ENCODE measurements around the gene CERS6.

Gene CERS6

DNA sequence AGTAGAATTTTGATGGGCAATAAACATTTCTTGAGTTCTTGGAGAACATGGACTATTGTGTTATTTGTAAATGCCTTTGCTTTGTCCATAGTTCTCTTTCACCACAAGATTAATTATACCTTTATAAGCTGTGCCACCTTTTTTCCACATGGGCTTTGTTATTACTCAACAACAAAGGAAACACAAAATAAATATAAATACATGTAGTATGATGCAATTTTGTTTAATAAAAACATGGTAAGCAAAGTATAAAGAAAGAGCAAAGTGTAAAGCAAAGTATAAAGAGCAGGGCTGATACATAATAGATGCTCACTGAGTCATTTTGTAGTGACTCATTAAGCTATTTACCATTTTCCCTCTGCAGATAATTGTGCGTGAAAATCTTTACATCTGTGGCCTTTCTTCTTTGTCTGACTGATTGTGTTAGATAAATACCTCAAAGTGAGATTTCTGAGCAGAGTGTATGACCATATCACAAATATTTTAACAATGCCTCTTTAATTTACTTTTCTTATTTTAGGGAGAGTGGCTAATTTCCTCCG is 80.9 kb downstream of the CERS6 start:
- no peak for DNase-seq

DNA sequence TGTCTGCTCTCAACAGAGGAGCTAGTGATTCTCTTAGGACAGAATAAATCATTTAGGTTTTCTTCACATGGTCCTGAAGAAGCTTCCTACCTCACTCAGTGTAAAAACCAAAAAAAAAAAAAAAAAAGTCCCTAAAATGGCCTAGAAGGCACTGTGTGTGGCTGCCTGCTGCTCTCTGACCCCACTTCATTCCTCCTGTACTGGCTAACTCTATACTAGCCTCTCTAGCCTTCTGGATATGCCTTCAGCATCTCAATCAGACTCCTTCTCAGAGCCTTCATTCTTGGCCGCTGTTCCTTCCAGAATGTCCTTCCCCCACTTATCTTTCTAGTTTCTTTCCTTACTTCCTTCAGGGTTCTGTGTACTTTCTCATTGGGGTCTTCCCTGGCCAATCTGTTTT is 82.1 kb downstream of the CERS6 start:
- no peak for DNase-seq

DNA sequence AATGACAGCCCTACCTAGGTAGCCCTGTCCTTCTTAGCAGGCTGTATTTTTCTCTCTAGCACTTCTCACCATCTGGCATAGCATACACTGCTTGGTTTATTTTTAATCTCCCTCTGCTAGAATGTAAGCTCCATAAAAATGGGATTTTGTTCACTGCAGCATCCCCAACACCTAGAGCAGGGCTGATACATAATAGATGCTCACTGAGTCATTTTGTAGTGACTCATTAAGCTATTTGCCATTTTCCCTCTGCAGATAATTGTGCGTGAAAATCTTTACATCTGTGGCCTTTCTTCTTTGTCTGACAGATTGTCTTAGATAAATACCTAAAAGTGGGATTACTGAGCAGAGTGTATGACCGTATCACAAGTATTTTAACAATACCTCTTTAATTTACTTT is 82.5 kb downstream of the CERS6 start:
- DNase-seq: no peak

DNA sequence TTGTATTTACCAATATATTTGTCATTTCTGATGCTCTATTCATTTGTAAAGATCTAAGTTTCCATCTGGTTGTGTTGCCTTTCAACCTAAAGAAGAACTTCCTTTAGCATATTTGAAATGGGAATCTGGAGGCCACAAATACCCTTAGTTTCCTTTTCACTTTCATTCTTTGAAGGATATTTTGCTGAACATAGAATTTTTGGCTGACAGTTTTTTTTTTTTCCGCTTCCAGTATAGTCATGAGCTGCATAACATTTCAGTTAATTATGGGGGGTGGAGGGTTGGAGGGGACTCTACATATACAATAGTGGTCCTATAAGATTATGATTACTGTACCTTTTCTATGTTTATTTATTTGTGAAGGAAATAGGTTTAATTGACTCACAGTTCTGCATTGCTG is 83.9 kb downstream of the CERS6 start:
- DNase-seq: no peak

GRCh38 chr2:168541858-168542257 is 85.8 kb downstream of the CERS6 start:
- no peak for DNase-seq

DNA sequence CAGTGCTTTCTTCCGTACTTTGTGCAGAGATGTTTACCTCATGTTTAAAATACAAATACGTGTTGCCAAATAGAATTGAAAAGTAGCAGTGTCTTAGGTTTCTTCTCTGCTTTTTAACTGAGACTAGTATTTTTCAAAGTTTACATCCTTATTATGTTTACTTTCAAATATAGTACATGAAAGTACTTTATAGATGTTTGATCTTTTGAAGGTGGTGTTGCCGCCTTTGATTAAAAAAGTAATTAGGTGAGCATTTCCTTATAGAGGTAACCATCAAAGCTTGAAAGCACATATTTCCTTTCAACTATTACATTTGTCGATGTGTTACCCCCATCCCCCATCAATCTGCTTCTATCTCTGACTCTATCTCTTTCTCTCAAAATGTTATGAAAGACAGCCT is 87.0 kb downstream of the CERS6 start:
- no peak for DNase-seq

DNA sequence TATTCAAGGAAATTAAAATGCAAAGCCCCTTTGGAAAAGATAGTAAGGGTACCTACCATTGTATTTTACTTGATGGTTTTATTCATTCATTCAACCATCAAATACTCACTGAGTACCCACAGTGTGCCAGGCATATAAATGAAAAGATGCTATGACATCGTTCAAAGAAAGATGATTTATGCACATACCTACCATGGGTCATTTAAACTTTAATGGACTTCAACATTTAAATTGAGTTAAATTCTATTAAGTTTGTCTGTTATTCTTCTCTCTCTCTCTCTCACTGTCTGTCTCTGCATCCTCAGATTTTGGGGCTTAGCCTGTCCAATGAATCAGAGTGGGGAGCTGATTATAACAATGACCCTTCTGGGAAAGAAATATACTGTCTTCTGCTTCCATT is 87.9 kb downstream of the CERS6 start:
- DNase-seq: no peak

DNA sequence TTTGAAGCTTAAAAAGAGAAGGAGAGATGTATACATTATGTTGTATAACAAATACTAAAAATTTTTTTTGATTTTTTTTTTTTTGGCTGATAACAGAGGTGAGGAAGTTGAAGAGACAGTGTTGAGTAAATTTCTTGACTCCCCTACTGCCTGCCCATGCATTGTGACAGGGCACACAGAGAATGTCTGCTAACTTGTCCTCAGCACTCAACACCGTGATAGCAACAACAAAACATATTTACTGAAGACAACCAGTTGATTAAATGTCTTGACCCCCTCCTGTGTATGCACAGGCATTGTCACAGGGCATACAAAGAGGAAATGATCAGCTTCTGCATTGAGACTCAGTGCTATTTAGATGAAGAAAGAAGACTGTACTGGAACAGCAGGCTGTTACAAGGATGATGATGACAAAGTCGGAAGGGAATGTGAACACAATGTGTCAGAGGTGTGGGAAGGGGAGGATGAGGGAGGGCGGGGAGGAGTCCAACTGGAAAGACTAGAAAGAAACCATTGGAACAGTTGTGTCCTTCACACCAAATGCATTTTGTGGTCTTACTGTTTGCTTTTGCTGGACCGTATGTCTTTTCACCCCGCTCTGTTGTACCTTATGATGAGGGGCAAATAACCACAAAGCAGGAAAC is 89.5 kb downstream of the CERS6 start:
- no peak for DNase-seq

GRCh38 chr2:168550670-168551069 is 94.6 kb downstream of the CERS6 start:
- no peak for DNase-seq

DNA sequence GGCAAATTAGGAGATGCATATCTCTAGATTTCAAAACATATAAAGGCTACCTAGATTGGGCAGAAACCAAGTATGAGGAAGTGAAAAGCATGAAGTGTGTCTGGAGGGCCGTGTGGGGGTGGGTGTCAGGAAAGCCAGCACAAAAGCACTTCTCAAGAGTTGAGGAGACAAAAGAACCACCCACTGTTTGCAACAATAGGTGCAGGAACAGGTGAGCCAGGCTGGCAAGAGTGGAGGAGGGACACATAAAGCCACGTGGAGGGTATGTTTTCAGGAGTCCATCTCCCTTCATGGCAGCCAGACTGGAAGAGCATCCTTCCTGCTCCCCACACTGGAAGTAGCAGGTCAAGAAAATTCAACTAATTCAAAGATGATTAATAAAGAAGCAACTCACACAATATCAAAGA is 96.4 kb downstream of the CERS6 start:
- DNase-seq: no peak

- no peak for DNase-seq
Measured at GRCh38 chr2:168555283-168555682, 99.2 kb downstream of the CERS6 start.

DNA sequence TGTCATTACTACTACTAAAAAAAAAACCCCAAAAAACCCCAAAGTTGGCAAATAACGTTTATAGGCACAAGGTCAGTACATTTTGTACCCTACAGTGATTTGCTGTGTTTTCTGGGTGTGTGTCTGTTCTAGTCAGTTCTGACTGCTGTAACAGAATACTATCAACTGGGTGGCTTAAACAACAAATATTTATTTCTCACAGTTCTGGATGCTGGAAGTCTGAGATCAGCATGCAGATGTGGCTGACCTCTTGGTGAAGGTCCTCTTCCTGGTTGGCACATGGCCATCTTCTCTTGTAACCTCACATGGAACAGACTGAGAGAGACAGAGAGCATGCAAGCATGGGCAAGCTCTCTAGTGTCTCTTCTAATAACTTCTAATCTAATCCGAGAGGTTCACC is 103.1 kb downstream of the CERS6 start:
- no peak for DNase-seq

DNA sequence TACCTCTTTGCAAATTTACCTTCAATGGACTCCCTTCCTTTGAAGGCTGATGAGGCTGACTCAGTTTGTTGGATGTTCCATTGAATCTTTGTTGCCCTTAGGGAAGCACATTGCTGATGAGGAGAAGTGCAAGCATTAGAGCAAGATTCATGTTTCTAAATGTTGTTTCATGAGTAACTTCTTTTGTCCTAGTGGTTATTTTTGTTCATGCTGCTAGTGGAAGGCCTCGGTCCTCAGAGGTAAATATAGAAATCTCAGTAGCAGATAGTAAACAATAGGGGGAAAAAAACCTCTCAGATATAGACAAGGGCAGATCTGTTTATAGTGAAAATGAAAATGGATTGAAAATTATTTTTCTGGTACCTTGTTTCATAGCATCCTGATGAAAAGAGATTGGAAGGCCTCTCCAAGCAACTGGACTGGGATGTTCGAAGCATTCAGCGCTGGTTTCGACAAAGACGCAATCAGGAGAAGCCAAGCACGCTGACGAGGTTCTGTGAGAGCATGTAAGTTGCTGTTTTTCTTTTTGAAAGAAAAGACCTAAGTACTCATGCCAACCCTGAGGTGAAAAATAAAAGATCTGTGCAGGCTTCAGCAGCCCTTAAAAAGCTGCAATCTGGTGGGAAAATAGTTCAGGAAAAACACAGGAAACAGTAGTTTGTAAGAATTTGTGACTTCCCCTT is 104.9 kb downstream of the CERS6 start:
- DNase-seq: no peak

DNA sequence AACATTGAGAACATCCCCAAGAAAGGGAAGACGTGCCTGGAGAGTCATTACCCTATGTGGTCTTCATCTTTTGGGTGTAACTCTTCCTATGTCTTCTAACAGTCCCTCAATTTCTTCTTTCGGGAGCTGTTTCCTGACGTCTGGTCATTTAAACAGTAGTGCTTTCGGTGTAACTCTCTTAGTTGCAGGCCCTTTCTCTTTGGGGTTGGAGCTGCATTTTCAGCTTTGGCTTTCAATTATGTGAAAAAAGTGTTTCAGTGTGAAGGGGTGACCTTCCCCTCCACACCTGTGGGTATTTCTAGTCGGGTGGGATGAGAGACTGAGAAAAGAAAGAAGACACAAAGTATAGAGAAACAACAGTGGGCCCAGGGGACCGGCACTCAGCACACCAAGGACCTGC is 105.9 kb downstream of the CERS6 start:
- no peak for DNase-seq

DNA sequence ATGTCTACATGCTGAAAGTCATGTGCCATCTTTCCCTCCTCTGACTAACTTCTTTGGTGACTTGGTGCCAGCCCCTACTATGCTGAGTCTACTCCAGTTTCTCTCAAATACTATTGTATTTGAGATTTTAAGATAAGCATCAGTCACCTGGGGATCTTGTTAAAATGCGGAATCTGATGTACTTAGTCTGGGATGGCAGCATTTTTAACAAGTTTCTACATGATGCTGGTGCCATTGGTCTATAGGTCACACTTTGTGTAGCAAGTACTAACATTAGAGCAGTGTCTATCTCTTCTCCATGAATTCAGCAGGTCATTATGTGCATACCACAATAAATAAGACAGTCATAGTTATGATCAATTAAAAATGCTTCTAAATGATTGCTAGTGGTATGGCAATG is 106.9 kb downstream of the CERS6 start:
- DNase-seq: no peak

DNA sequence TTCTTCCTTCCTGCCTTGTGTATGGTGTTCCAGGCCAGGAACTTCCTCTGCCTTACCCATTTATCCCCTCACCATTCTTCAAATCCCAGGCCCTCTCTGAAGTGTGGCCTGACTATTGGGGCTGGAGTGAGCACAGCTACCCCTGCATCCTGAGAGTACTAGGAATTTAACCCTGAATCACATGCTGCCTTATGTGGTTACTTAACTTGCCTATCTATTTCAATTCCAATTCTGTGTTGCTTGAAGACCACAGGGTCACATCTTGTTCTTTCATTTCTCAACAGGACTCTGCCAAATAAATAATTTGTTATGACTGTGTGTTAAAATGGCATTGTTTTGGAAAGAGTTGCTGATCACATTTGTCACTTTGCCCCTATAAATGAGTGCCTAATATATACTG is 108.6 kb downstream of the CERS6 start:
- no peak for DNase-seq

DNA sequence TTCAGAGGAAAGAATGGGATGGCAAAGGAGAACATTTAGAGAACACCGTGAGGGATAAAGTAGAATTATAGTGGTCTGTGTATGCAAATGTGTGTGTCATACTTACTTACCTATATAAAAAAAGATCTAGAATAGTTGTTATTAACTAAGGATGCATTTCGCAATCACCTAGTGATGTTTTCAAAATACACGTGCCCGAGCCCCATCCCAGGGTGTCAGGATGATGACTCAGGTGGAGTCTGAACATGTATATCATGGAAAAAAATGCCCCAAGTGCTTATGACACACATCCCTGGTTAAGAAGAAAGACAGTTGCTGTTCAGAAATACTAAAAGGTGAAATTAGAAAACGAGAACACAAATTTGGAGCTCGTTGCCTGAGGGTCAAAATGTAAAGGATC is 109.0 kb downstream of the CERS6 start:
- DNase-seq: no peak

GRCh38 chr2:168565512-168565911 is 109.4 kb downstream of the CERS6 start:
- DNase-seq: no peak

DNA sequence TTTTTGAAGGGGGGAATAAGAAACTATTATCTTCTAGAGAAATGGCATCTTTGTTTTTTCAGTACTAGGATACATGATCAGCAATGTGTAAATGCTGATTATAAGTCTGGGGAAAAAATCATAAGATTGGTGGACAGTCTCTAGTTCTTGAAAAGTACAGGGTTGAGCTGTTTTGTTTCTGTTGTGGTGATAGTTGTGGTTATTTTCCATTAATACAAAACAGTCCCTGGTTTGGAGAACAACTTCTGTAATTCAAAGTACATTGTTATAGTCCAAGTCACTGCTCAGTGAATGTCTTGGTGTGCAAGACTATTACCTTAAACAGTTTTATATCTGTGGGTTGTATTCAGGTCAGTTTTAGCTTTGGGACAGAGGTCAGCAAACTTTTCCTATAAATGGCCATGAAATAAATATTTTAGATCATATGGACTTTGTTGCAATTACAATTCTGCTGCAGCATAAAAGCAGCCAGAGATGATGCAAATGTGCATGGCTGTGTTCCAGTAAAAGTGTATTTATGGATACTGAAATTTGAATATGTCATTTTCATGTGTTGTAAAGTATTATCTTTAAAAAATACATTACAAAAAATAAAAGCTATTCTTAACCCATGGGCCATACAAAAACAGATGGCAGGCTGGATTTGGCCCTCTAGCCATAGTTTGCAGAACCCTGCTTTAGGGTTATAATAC is 111.0 kb downstream of the CERS6 start:
- no peak for DNase-seq

- DNase-seq: no peak
Measured at GRCh38 chr2:168567836-168568235, 111.8 kb downstream of the CERS6 start.

- DNase-seq: no peak
Measured at GRCh38 chr2:168568476-168569267, 112.6 kb downstream of the CERS6 start.

DNA sequence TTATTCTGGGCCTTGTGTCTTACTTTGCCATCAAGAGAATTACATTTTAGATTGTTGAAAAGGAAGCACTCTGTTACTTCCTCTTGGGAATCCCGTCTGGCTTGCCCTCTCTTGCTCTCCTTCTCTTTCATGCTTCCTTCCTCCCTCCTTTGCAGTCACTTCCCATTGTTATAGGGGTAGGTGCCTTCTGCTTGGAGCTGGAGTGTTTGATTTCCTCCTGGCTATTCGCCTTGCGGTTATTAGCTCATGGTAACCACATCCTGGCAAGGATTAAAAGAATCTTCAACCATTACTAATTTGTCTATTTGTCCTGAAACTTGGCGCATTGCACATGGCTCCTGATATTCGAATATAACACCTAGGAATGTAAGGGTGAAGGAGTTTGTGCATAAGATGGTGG is 115.0 kb downstream of the CERS6 start:
- no peak for DNase-seq
